22Rv1 (cell line): ENCODE data around the gene CAMK1D.
"Not testable (repeated sequence)": the region's sequence is repeated elsewhere in the genome, so short reads cannot be mapped to it uniquely, and the experiment has no call there.

Source experiments
- H3K27ac ChIP-seq: fragments of 450-650 bp; 2 replicates; pipeline ENCODE4 v1.5.1; 2017
- ZFX ChIP-seq: fragments of 450-650 bp; IDR thresholded peaks from 2 replicates; pipeline ENCODE4 v1.6.1; 2017; ENCODE audit warnings: antibody characterized with exemption, borderline replicate concordance
- TF ChIP-seq, protein P1 (sequence below): fragments of 450-650 bp; IDR thresholded peaks from 2 replicates; pipeline ENCODE4 v1.5.1; 2017; ENCODE audit warnings: mild to moderate bottlenecking

CAMK1D gene

DNA sequence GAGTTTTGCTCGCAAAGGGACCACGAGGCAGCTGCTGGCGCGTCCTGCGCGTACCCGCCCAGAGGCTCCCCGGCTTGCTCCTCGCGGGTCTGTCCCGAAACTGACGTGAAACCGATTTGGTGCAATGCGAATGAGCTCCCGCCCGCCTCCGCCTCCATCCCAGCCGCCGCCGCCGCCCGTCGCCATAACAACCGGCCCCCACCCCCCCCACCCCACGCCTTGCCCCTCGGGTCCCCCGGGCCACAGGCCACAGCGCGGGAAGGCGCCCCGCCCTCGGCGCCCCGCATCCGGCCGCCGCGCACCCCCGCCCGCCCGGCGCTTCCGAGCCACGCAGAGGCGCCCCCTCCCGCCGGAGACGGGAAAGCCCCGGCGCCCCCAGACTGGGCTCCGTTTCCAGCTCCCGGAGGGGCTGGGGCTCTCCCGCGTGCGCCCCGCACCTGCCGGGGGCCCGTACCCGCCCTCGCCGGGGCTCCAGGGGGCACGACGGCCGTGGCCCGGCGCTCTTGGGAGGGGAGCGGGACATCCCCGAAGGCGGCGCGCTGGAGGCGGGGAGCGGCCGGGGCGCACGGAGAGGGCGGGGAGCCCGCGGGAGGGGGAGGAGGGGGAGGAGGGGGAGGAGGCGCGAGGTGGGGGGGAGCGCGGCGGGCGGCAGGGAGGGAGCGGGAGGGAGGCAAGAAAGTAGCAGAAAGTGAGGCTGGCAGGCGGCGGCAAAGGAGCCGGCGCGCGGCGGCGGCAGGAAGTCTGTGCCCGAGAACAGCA, at the start of gene CAMK1D:
TSS of gene CAMK1D (plus strand) at position 678 of the 759 bp plus-strand sequence.
- no peak for TF ChIP-seq ZFX
- TF ChIP-seq, protein P1, sequence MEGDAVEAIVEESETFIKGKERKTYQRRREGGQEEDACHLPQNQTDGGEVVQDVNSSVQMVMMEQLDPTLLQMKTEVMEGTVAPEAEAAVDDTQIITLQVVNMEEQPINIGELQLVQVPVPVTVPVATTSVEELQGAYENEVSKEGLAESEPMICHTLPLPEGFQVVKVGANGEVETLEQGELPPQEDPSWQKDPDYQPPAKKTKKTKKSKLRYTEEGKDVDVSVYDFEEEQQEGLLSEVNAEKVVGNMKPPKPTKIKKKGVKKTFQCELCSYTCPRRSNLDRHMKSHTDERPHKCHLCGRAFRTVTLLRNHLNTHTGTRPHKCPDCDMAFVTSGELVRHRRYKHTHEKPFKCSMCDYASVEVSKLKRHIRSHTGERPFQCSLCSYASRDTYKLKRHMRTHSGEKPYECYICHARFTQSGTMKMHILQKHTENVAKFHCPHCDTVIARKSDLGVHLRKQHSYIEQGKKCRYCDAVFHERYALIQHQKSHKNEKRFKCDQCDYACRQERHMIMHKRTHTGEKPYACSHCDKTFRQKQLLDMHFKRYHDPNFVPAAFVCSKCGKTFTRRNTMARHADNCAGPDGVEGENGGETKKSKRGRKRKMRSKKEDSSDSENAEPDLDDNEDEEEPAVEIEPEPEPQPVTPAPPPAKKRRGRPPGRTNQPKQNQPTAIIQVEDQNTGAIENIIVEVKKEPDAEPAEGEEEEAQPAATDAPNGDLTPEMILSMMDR, result peak; percentile 36
- no peak within 1 kb of the TSS for H3K27ac ChIP-seq

DNA sequence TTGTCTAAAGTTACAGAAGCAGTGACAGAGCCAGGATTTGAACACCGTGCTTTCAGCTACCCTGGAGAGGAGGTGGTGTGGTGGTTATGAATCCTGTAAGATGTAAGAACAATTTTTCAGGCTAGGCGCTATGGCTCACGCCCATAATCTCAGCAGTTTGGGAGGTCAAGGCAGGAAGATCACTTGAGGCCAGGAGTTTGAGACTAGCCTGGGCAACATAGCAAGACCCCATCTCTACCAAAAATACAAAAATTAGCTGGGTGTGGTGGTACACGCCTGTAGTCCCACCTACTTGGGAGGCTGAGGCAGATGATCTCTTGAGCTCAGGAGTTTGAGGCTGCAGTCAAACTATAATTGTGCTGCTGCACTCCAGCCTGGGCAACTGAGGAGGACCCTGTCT, 48.3 kb upstream of the CAMK1D start:
- H3K27ac ChIP-seq, result not testable (repeated sequence)

DNA sequence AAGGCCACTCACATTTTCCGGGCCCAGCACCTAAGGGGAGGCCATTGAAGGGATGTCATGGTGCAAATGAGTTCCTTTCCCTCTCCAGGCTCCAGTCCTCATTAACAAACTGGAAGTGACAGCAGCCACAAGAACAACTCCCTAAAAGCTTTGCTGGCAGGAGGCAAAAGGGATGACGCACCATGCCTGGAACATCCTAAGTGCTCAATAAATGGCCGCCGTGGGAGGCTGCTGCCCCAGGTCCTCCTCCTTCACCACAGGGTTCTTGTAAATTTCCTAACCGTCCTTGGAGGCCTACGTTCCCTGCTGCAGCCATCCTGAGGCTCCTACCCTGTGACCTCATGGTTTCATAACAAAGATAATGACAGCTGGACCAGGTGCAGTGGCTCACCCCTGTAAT, 41.3 kb upstream of the CAMK1D start:
- no peak for TF ChIP-seq ZFX
- TF ChIP-seq, protein P1, result no peak
- H3K27ac ChIP-seq, result no peak overlapping the region

DNA sequence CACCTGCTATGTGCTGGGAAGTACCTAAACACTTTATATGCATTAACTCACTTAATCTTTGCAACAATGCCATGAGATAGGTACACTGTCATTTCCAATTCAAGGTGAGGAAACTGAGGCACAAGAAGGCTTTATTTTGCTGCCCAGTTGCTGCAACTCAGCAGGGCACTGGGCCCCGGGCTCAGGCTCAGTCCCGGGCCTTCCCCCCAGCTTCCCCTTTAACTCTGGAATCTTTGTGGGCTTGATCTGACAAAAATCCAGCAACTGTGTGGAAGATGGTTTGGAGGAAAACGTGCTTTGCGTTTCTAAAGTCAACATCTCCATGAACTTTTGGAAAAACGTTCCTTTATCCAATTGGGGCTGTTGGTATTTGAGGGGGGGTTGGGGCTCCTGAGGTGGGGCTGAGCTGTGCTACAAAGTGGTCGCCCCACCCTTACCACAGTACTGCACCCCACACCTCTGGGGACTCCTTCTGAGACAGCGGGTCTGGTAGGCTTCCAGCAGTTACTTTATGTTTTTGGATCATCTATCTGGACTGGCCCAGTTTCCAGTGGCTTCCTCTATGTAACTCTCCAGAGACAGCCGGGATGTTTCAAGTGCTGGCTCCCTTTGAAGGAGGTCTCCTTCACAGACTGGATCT, 40.5 kb upstream of the CAMK1D start:
- no peak overlapping the region for H3K27ac ChIP-seq
- TF ChIP-seq ZFX, result no peak
- TF ChIP-seq, protein P1, result no peak

DNA sequence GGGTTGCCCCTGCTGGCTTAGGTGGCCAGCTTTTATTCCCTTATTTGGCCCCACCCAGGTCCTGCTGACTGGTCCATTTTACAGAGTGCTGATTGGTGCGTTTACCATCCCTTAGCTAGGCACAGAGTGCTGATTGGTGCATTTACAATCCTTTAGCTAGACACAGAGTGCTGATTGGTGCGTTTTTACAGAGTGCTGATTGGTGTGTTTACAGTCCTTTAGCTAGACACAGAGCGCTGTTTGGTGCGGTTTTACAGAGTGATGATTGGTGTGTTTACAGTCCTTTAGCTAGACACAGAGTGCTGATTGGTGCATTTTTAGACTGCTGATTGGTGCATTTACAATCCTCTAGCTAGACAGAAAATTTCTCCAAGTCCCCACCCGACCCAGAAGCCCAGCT, 39.6 kb upstream of the CAMK1D start:
- not testable (repeated sequence) for H3K27ac ChIP-seq

DNA sequence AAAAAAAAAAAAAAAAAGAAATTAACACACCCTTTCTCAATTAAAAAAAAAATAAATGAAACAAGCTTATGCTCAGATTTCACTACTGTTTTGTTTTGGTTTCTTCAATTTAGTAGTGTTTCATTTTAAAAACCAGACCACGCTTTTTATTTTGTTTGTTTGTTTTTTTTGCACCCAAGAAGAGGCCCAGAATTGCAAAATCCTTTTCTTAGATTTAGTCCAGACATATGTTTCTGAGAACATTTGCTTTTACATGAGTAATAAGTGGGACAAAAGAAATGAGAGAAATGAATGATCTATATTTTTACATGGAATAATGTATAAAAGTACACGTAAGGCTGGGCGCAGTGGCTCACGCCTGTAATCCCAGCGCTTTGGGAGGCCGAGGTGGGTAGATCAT, 34.5 kb upstream of the CAMK1D start:
- no peak overlapping the region for H3K27ac ChIP-seq
- TF ChIP-seq, protein P1, result no peak
- no peak for TF ChIP-seq ZFX

DNA sequence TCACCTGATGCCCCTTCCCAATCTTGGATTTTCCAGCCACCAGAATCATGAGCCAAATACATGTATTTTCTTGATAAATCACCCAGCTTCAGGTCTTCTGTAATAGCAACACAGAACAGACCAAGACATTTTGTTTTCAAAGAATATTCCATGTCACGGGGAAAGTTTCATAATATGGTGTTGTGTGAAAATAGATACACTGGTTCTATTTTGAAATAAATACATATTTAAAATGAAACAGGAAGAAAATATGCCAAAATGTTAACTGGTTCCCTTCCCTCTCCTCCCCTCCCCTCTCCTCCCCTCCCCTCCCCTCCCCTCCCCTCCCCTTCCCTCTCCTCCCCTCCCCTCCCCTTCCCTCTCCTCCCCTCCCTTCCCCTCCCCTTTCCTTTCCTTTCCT, 30.3 kb upstream of the CAMK1D start:
- TF ChIP-seq, protein P1, result no peak
- no peak for TF ChIP-seq ZFX
- H3K27ac ChIP-seq, result no peak overlapping the region

DNA sequence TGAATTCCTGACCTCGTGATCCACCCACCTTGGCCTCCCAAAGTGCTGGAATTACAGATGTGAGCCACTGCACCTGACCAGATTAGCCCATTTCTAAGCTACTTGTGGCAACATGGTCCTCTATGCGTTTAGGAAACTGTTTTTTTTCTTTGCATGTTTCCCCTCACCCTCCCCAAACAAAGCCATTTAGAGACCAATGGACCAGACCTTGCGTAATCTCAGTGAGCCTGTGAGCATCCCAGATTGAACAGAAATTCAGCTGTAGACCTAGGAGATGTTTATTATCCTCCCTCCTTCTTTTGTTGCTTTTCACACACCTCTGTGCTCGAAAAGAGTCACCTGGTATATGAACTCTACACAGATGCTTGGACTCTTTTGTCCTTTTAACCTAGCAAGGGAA, 28.5 kb upstream of the CAMK1D start:
- H3K27ac ChIP-seq, result no peak overlapping the region
- TF ChIP-seq, protein P1, result no peak
- no peak for TF ChIP-seq ZFX
